HCT116 (cell line): ENCODE results near the gene RIC8A. TPM values are rescaled to one million over a fixed set of nuclear protein-coding genes. Genes with fewer than 3 reads are reported as not detected.

Experiments
- ATAC-seq: fragments of 200-7000 bp; cut with Tn5 transposase; 2 replicates; pipeline ENCODE4 v1.9.1; 2020; ENCODE audit warnings: mild to moderate bottlenecking, moderate library complexity
- BruUV-seq: library from RNA; stranded (reverse); fragments of 400-500 nt; replicated peaks from 2 replicates; lab custom pipeline; 2021; lab: Mats Ljungman, UMichigan
- CTCF ChIA-PET: fragments of 300-600 bp; sonication (Branson Sonifier 250); formaldehyde crosslinking; loops from one replicate; lab custom pipeline; 2021; ENCODE audit warnings: antibody characterized with exemption; lab: Charles Lee
- POLR2A ChIA-PET: fragments of 300-600, 350-600 bp; sonication (Branson Sonifier 250); formaldehyde crosslinking; loops from one replicate; lab custom pipeline; 2021; ENCODE audit warnings: antibody characterized with exemption; lab: Charles Lee
- RAD21 ChIA-PET, 2 experiments: fragments of 300-600 bp; sonication (Branson Sonifier 250); formaldehyde crosslinking; loops; one replicate each; lab custom pipeline; 2023; ENCODE audit warnings: low total read pairs in 2 of 2; ENCODE audit not compliant: uncharacterized antibody in 2 of 2, unreplicated experiment in 2 of 2, low non-redundant PET in 1 of 2; lab: Charles Lee
- DNase-seq: peaks from one replicate; pipeline ENCODE4 v3.0.0-alpha.2; 2010; ENCODE audit warnings: low read depth, low spot score
- H2AFZ ChIP-seq: fragments of 200-600 bp; shearing (Covaris generic), sonication (generic); 2 replicates; pipeline ENCODE4 v1.6.1; 2017; ENCODE audit warnings: low read depth, mixed run types, mixed read lengths, antibody characterized with exemption, low read length; ENCODE audit not compliant: poor library complexity, severe bottlenecking
- H3K27ac ChIP-seq: 2 replicates; pipeline ENCODE4 v1.5.1; 2012; ENCODE audit warnings: low read depth, low read length
- H3K27me3 ChIP-seq: fragments of 200-600 bp; sonication (generic); 2 replicates; pipeline ENCODE4 v1.6.1; 2016; ENCODE audit warnings: mixed run types, low read length, mixed read lengths; ENCODE audit not compliant: insufficient read depth
- H3K36me3 ChIP-seq, 2 experiments: fragments of 200-500 bp in 1 of 2; fragments of 200-600 bp in 1 of 2; sonication (Bioruptor generic) in 1 of 2; sonication (generic) in 1 of 2; 2 replicates each; pipeline versions ENCODE4 v1.5.1 to v1.6.1; 2014 to 2016; ENCODE audit warnings: low read length in 2 of 2, inconsistent platforms in 1 of 2, mixed read lengths in 1 of 2, mixed run types in 1 of 2; ENCODE audit not compliant: insufficient read depth in 2 of 2, control insufficient read depth in 1 of 2
- H3K4me1 ChIP-seq, 2 experiments: fragments of 200-600 bp in 1 of 2; sonication (generic) in 1 of 2; 2 replicates each; pipeline versions ENCODE4 v1.5.1 to v1.6.1; 2012 to 2017; ENCODE audit warnings: low read length in 2 of 2, inconsistent platforms in 1 of 2, mild to moderate bottlenecking in 1 of 2, mixed read lengths in 1 of 2, mixed run types in 1 of 2, moderate library complexity in 1 of 2; ENCODE audit not compliant: insufficient read depth in 2 of 2, control insufficient read depth in 1 of 2
- H3K4me2 ChIP-seq: fragments of 200-600 bp; sonication (generic); 2 replicates; pipeline ENCODE4 v1.6.1; 2017; ENCODE audit warnings: mixed run types, low read length, mixed read lengths
- H3K4me3 ChIP-seq, 2 experiments: fragments of 200-600 bp in 1 of 2; sonication (generic) in 1 of 2; replicated peaks in 1 of 2; 2 replicates each; pipeline ENCODE4 v1.5.1; 2011 to 2016; ENCODE audit warnings: low read length in 2 of 2, control low read depth in 1 of 2, low read depth in 1 of 2, mild to moderate bottlenecking in 1 of 2, mixed read lengths in 1 of 2, mixed run types in 1 of 2
- H3K79me2 ChIP-seq: fragments of 200-600 bp; sonication (generic); 2 replicates; pipeline ENCODE4 v1.6.1; 2017; ENCODE audit warnings: mild to moderate bottlenecking, mixed run types, low read length, moderate library complexity, mixed read lengths; ENCODE audit not compliant: insufficient read depth
- H3K9ac ChIP-seq: fragments of 200-600 bp; sonication (generic); 2 replicates; pipeline ENCODE4 v1.6.1; 2016; ENCODE audit warnings: low read length, mixed read lengths
- H3K9me2 ChIP-seq: fragments of 200-600 bp; sonication (generic), shearing (Covaris generic); 2 replicates; pipeline ENCODE4 v1.6.1; 2017; ENCODE audit warnings: mixed run types, mild to moderate bottlenecking, moderate library complexity; ENCODE audit not compliant: insufficient read depth
- H3K9me3 ChIP-seq, 2 experiments: fragments of 200-500 bp in 1 of 2; fragments of 200-600 bp in 1 of 2; sonication (Bioruptor generic) in 1 of 2; sonication (generic) in 1 of 2; 2 replicates each; pipeline ENCODE4 v1.6.1; 2014 to 2017; ENCODE audit warnings: low read length in 2 of 2, mixed read lengths in 2 of 2, inconsistent platforms in 1 of 2, low read depth in 1 of 2, mild to moderate bottlenecking in 1 of 2, mixed run types in 1 of 2, moderate library complexity in 1 of 2; ENCODE audit not compliant: control insufficient read depth in 1 of 2, insufficient read depth in 1 of 2
- H4K20me1 ChIP-seq: fragments of 200-600 bp; sonication (generic), shearing (Covaris generic); 2 replicates; pipeline ENCODE4 v1.6.1; 2017; ENCODE audit warnings: mixed run types, mild to moderate bottlenecking, moderate library complexity; ENCODE audit not compliant: insufficient read depth
- CBX3 ChIP-seq: IDR thresholded peaks from 2 replicates; pipeline ENCODE4 v1.6.1; 2012; ENCODE audit warnings: low read depth
- CTCF ChIP-seq, 3 experiments: fragments of 200-600 bp in 1 of 3; sonication (generic) in 1 of 3; IDR thresholded peaks in 2 of 3; conservative IDR thresholded peaks in 1 of 3; 2 replicates each; pipeline ENCODE4 v1.5.1; 2012 to 2017; ENCODE audit warnings: low read depth in 2 of 3, low read length in 2 of 3, antibody characterized with exemption in 1 of 3, borderline replicate concordance in 1 of 3, control low read depth in 1 of 3, mild to moderate bottlenecking in 1 of 3, mixed read lengths in 1 of 3, mixed run types in 1 of 3, moderate library complexity in 1 of 3; ENCODE audit not compliant: insufficient read depth in 1 of 3
- ELF1 ChIP-seq: IDR thresholded peaks from 2 replicates; pipeline ENCODE4 v1.6.1; 2012; ENCODE audit warnings: low read depth, borderline replicate concordance
- EZH2 ChIP-seq: fragments of 200-600 bp; sonication (generic); IDR thresholded peaks from 2 replicates; pipeline ENCODE4 v1.6.1; 2017; ENCODE audit warnings: antibody characterized with exemption, mixed run types
- MAX ChIP-seq: IDR thresholded peaks from 2 replicates; pipeline ENCODE4 v1.6.1; 2012
- POLR2AphosphoS5 ChIP-seq: IDR thresholded peaks from 2 replicates; pipeline ENCODE4 v1.6.1; 2011; ENCODE audit warnings: mild to moderate bottlenecking, low read depth, low read length, moderate library complexity
- RAD21 ChIP-seq: IDR thresholded peaks from 2 replicates; pipeline ENCODE4 v1.6.1; 2012; ENCODE audit warnings: low read depth, mild to moderate bottlenecking
- SIN3A ChIP-seq: IDR thresholded peaks from 2 replicates; pipeline ENCODE4 v1.6.1; 2012; ENCODE audit warnings: low read depth
- SP1 ChIP-seq: IDR thresholded peaks from 2 replicates; pipeline ENCODE4 v1.6.1; 2012; ENCODE audit warnings: low read depth
- ZFX ChIP-seq: fragments of 450-650 bp; IDR thresholded peaks from 2 replicates; pipeline ENCODE4 v1.6.1; 2017
- intact Hi-C: fragments of 100-400 bp; cut with micrococcal nuclease; formaldehyde crosslinking; loops from 2 replicates; pipeline ENCODE4 v1.10.0; 2022
- total RNA-seq: library from RNA; stranded (reverse); gene quantifications from one replicate; pipeline ENCODE4 v1.2.1, GENCODE V29; 2021; ENCODE audit not compliant: unreplicated experiment

Gene RIC8A
- total RNA-seq, 1 experiment from 2014 or later = 75.2 TPM

GRCh38 chr11:223884-224283, 16.4 kb downstream of the RIC8A start:
- H4K20me1 ChIP-seq = no peaks in the 10 kb centered on the region
- ChIA-PET RAD21 (no interaction called here), CTCF (no interaction called here), POLR2A (interaction anchor here (0.6 kb wide), 1 partner anchor 10 kb away, joined by 3 read pairs; no protein-coding TSS in a partner anchor)
- no peak for ATAC-seq
- no peak for DNase-seq
- no peak overlapping the region for H3K4me2 ChIP-seq
- H3K4me1 ChIP-seq = no peaks in the 10 kb centered on the region
- H3K36me3 ChIP-seq = no peaks in the 10 kb centered on the region
- BruUV-seq = no TSS peak
- H3K4me3 ChIP-seq = no peak overlapping the region
- no peak overlapping the region for H3K27ac ChIP-seq
- no peaks in the 10 kb centered on the region for H3K79me2 ChIP-seq
- no peak overlapping the region for H3K9ac ChIP-seq
- TF ChIP-seq MAX (no peak), SP1 (no peak), RAD21 (no peak), POLR2AphosphoS5 (no peak), ZFX (no peak), ELF1 (no peak), SIN3A (no peak), CTCF (IDR thresholded peaks at IDR 0.05 in 2 of 3, conservative IDR thresholded peaks at IDR 0.05 in 1 of 3; ENCODE audit: borderline replicate concordance in 1 of 3, insufficient read depth in 1 of 3, low read depth in 2 of 3, low read length in 2 of 3) (no peak), EZH2 (no peak)
- no peaks in the 10 kb centered on the region for H3K9me3 ChIP-seq
- no peaks in the 10 kb centered on the region for H3K27me3 ChIP-seq
- intact Hi-C loops = no loop called here
- H2AFZ ChIP-seq = no peak overlapping the region
- H3K9me2 ChIP-seq = no peaks in the 10 kb centered on the region

GRCh38 chr11:224424-224823, 16.9 kb downstream of the RIC8A start:
- BruUV-seq = no TSS peak
- Histone ChIP-seq H3K27ac (no peak overlapping the region), H3K4me3 (no peak overlapping the region), H3K9me3 (no peaks in the 10 kb centered on the region), H3K4me1 (no peaks in the 10 kb centered on the region), H3K27me3 (no peaks in the 10 kb centered on the region), H3K36me3 (no peaks in the 10 kb centered on the region), H4K20me1 (no peaks in the 10 kb centered on the region), H2AFZ (no peak overlapping the region), H3K79me2 (no peaks in the 10 kb centered on the region), H3K9me2 (no peaks in the 10 kb centered on the region), H3K4me2 (no peak overlapping the region), H3K9ac (no peak overlapping the region)
- intact Hi-C loops = no loop called here
- ChIA-PET POLR2A (no interaction called here), CTCF (no interaction called here), RAD21 (no interaction called here)
- TF ChIP-seq CBX3 (no peak), EZH2 (no peak), SP1 (no peak)
- ATAC-seq = no peak
- no peak for DNase-seq
